VCaP (cell line): Measurements from ENCODE around the gene GABRB1.
"Not testable (repeated sequence)": the region's sequence is repeated elsewhere in the genome, so short reads cannot be mapped to it uniquely, and the experiment has no call there.

ENCODE experiments used
- H3K27ac ChIP-seq: fragments of 450-650 bp; 2 replicates; pipeline ENCODE4 v1.5.1; 2017
- TF ChIP-seq, protein P1 (sequence below): fragments of 450-650 bp; conservative IDR thresholded peaks from 2 replicates; pipeline ENCODE4 v1.5.1; 2017; ENCODE audit warnings: mild to moderate bottlenecking, moderate library complexity

The GABRB1 gene

DNA sequence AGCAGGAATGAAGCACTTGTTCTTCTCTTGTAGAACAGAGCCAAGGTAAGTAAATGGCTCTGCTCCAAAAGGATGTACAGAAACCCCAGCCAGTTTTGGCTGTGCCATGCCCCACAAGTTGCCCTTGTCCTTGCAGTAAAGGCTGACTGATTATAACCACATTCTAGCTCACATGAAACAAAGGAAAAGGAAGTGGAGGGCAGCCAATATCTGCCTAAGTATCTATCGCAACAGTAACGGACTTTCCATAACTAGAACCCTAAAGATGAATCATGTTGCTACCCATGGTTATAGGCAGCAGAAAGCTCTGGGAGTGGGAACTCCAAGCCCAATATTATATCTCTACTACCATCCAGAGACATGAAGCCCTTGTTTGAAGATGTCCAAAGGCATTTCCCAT lies 336.4 kb downstream of the GABRB1 start:
- H3K27ac ChIP-seq: no peak overlapping the region
- TF ChIP-seq, protein P1, sequence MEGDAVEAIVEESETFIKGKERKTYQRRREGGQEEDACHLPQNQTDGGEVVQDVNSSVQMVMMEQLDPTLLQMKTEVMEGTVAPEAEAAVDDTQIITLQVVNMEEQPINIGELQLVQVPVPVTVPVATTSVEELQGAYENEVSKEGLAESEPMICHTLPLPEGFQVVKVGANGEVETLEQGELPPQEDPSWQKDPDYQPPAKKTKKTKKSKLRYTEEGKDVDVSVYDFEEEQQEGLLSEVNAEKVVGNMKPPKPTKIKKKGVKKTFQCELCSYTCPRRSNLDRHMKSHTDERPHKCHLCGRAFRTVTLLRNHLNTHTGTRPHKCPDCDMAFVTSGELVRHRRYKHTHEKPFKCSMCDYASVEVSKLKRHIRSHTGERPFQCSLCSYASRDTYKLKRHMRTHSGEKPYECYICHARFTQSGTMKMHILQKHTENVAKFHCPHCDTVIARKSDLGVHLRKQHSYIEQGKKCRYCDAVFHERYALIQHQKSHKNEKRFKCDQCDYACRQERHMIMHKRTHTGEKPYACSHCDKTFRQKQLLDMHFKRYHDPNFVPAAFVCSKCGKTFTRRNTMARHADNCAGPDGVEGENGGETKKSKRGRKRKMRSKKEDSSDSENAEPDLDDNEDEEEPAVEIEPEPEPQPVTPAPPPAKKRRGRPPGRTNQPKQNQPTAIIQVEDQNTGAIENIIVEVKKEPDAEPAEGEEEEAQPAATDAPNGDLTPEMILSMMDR: no peak

DNA sequence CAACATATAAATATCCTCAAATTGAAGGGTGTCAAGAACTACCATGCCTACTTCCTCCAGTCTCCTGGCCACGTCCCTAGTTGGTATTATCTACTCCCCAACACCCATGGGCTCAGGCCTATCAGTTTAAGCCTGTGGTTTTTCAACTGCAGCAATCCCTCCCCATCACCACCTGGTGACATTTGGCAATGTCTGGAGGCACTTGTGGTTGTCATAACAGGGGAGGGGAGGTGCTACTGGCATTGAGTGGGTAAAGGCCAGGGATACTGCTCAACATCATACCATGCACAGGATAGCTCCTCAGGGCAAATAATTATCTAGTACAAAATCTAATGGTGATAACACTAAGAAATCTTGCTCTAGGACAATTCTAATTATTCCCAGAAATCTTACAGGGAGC lies 336.8 kb downstream of the GABRB1 start:
- H3K27ac ChIP-seq: no peak overlapping the region
- TF ChIP-seq, protein P1: no peak

DNA sequence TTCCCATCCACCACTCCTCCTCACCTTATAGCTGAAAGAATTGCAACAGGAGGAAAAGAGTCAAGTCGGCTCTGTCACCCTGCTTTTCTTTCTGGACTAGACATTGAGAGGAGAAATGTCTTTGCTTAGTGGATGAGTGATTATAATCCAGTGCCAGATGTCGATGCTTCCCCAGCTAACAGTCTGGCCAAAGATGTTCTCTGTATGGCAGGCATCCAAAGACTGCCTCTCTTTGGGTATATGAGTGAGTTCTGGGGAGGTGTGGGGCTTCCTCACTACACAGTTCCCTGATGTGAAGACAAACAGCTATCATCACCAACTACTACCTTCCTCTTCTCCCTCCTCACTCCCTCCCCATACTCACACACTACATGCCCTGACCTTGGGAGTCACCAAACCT lies 341.2 kb downstream of the GABRB1 start:
- TF ChIP-seq, protein P1: no peak
- no peak overlapping the region for H3K27ac ChIP-seq

DNA sequence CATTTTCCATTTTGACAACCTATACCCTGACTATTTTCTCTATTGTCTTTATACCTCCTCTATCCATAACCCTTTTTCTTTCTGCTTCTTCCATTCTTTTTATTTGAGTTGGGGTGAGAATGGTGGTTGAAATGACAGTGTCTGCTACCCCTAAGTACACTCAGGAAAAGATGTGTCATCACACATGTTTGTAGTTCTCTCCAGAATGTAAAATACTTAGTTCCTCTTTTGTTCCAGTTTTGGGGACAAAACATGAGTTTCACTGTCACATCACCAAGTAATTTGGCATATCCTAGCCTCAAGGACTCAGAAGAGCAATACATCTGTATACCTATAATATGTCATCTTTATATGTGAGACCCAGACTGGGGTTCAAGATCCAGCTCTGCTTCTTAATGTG lies 341.8 kb downstream of the GABRB1 start:
- H3K27ac ChIP-seq: no peak overlapping the region
- TF ChIP-seq, protein P1: no peak

DNA sequence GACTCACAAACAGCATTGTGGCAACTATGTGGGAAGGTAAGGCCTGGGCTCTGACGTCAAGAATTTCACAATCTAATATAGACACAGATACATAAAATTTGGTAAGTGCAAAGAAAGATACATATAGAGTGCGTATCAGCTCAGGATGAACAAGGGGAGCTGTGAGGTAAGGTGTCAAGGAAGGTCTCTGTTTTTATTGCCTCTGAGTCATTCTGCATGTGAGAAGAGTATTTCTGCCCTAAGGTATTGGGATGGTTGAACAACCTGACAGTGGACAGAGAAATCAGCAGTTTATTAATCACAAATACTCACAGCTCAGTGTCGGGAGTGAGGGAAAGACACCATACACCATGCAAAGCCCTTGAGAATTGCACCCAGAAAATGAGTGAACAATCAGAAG lies 342.3 kb downstream of the GABRB1 start:
- TF ChIP-seq, protein P1: no peak
- H3K27ac ChIP-seq: no peak overlapping the region

DNA sequence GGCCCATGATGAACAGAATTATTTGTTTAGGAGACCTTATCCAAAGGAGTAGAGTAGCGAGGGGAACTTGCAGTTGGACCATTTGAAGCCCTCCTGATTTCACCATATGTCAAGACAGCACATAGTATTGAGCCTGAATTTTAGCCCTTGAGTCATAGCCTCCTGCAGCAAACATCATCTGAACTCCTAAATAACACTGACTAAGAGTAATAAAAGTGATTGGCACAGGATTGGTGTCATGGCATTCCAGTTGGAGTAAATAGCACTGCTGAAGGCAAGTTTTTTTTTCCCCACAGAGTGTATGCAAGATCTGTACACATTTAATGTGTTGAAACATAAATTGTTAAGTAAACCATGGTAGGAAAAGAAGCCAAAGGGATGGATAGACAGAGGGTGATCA lies 343.1 kb downstream of the GABRB1 start:
- no peak overlapping the region for H3K27ac ChIP-seq
- TF ChIP-seq, protein P1: no peak

DNA sequence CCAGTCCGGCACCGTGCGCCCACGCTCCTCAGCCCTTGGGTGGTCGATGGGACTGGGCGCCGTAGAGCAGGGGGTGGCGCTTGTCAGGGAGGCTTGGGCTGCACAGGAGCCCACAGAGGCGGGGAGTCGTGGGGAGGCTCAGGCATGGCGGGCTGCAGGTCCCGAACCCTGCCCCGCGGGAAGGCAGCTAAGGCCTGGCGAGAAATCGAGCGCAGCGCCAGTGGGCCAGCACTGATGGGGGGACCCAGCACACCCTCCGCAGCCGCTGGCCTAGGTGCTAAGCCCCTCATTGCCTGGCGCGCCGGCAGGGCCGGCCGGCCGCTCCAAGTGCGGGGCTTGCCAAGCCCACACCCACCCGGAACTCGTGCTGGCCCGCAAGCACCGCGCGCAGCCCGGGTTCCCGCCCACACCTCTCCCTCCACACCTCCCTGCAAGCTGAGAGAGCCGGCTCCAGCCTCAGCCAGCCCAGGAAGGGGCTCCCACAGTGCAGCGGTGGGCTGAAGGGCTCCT lies 346.7 kb downstream of the GABRB1 start:
- not testable (repeated sequence) for H3K27ac ChIP-seq

DNA sequence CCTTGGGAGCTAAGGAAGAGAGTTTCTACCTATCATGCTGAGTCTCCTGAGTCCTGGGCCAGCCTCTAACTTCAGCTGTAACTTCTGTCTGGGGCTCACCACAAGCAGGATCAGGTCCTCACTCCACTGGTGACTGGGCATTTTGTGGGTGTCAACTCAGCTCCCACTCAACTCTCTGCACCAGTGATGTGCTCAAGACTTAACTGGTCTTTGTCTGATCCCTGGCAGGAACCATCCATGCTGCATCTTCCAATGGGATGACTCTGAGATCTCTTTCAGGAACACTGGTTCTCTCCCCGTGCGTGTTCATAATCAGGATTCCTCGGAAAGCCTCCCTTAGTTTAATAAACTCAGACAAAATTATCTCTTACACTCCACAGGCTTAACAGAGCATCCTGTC lies 349.8 kb downstream of the GABRB1 start:
- no peak overlapping the region for H3K27ac ChIP-seq
- TF ChIP-seq, protein P1: no peak
